ENCODE measurements around the gene XPNPEP1.

GRCh38 chr10:109882251-109883057, 40.9 kb downstream of the XPNPEP1 start:
- TF ChIP-seq CTCF (IDR thresholded peaks at IDR 0.05) (no peak), POLR2AphosphoS5 (IDR thresholded peaks at IDR 0.05) (no peak), EP300 (IDR thresholded peaks at IDR 0.05) (no peak), POLR2A (IDR thresholded peaks at IDR 0.05) (no peak)
